HUES48 (cell line): ENCODE measurements around the gene TMEM18.

ENCODE experiments used
- H3K27ac ChIP-seq: one replicate; pipeline ENCODE4 v1.7.0; 2013; ENCODE audit warnings: low read depth, low read length, inconsistent platforms
- H3K27me3 ChIP-seq: 2 replicates; pipeline ENCODE4 v1.6.1; 2013; ENCODE audit warnings: mild to moderate bottlenecking, low read length; ENCODE audit not compliant: control insufficient read depth, insufficient read depth
- H3K36me3 ChIP-seq: 2 replicates; pipeline ENCODE4 v1.6.1; 2013; ENCODE audit warnings: low read length; ENCODE audit not compliant: control insufficient read depth, insufficient read depth
- H3K4me1 ChIP-seq: 2 replicates; pipeline ENCODE4 v1.6.1; 2013; ENCODE audit warnings: mild to moderate bottlenecking, low read length; ENCODE audit not compliant: control insufficient read depth, insufficient read depth
- H3K4me3 ChIP-seq: 2 replicates; pipeline ENCODE4 v1.5.1; 2013; ENCODE audit warnings: mild to moderate bottlenecking, low read depth, low read length
- H3K9ac ChIP-seq: 2 replicates; pipeline ENCODE4 v1.6.1; 2013; ENCODE audit warnings: mild to moderate bottlenecking, low read depth, low read length, moderate library complexity
- H3K9me3 ChIP-seq: 2 replicates; pipeline ENCODE4 v1.6.1; 2013; ENCODE audit warnings: low read length; ENCODE audit not compliant: control insufficient read depth, insufficient read depth

The TMEM18 gene

DNA sequence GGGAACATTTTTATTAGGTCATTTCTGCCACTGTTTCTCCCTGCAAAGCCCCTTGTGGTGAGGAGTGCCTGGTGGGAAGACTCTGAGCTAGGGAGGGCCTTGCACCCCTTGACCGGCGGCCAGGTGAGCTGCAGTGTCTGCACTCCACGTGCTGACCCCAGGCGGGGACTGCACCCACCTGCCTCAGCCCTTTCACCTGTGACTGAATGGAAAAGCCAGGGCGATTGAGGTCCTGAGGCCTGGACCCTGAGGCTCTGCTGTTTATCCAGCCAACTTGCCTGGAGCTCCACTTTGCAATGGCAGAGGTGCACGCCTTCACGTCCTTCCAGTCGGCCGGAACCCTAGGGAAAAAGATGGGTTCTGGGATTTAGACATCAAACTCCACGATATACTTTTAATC lies 53.1 kb downstream of the TMEM18 start:
- H3K27ac ChIP-seq = no peak overlapping the region

DNA sequence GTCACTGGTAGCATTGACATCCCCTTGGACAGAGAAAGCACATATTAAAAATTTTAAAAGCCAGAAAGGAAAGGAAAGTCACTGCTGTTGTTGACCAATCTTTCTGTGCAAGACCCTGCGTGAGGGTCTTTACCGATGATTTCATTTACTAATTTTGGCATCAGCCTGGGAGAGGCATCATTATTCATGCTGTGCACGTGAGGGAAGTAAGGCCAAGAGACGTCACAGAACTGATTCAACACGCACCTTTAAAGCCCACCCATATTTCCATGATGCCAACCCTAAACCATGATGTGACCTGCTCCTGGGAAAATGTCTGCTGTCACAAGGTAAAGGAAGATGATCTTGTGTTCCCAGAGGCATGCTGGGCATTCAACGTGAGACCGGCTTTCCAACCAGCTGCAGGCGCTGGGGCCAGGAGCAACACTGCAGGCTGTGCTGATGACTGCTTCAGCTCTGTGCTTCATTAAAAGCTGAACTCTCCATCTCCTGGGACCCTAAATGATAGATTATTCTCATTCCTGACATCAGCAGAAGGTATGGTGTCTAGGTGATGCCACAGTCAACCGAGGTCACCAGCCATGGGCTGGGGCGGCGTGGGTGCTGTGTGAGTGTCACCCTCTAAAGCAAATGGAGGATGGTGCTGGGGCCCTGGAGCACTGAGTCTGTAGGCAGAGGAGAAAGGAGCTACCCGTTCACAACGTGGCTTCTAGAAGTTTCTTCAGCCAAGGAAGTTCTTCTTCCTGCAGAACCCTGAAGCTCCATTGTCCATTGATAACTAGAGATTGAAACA lies 53.9 kb downstream of the TMEM18 start:
- no peaks in the 10 kb centered on the region for H3K27me3 ChIP-seq
- no peak overlapping the region for H3K4me3 ChIP-seq

More for the DNA sequence above, 53.1 kb downstream of the TMEM18 start:
- Histone ChIP-seq H3K9me3 (no peaks in the 10 kb centered on the region), H3K4me3 (no peak overlapping the region), H3K36me3 (no peaks in the 10 kb centered on the region), H3K9ac (no peak overlapping the region), H3K4me1 (peaks cover 6% of the 10 kb centered on the region; the same call in 1 of the 2 replicates), H3K27me3 (no peaks in the 10 kb centered on the region)

DNA sequence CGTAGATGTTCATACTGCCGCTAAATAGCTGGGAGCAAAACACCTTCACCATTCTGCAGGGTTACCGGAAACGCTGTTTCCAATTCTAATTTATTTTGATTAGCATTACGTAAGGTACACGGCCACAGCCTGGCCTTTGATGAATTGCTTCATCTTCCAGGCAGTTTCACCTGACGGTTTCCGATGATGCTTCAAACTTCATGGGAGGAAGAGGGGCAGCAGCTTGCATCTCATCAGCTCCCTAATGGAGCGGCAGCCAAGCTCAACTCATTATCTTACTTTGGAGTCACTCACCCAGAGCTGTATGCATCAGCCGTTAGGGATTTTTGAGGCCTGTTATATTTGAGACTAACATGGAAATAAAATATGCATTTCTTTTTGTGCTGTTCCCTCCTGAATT lies 54.8 kb downstream of the TMEM18 start:
- no peak overlapping the region for H3K9ac ChIP-seq
- H3K9me3 ChIP-seq = no peaks in the 10 kb centered on the region
- H3K27ac ChIP-seq = no peak overlapping the region
- H3K36me3 ChIP-seq = no peaks in the 10 kb centered on the region
- H3K4me3 ChIP-seq = no peak overlapping the region
- H3K27me3 ChIP-seq = no peaks in the 10 kb centered on the region
- peaks cover 4% of the 10 kb centered on the region; the same call in 1 of the 2 replicates for H3K4me1 ChIP-seq

More for the DNA sequence above, 53.9 kb downstream of the TMEM18 start:
- no peaks in the 10 kb centered on the region for H3K36me3 ChIP-seq
- no peak overlapping the region for H3K9ac ChIP-seq
- no peak overlapping the region for H3K27ac ChIP-seq
- H3K4me1 ChIP-seq = peaks cover 6% of the 10 kb centered on the region; the same call in 1 of the 2 replicates
- no peaks in the 10 kb centered on the region for H3K9me3 ChIP-seq

DNA sequence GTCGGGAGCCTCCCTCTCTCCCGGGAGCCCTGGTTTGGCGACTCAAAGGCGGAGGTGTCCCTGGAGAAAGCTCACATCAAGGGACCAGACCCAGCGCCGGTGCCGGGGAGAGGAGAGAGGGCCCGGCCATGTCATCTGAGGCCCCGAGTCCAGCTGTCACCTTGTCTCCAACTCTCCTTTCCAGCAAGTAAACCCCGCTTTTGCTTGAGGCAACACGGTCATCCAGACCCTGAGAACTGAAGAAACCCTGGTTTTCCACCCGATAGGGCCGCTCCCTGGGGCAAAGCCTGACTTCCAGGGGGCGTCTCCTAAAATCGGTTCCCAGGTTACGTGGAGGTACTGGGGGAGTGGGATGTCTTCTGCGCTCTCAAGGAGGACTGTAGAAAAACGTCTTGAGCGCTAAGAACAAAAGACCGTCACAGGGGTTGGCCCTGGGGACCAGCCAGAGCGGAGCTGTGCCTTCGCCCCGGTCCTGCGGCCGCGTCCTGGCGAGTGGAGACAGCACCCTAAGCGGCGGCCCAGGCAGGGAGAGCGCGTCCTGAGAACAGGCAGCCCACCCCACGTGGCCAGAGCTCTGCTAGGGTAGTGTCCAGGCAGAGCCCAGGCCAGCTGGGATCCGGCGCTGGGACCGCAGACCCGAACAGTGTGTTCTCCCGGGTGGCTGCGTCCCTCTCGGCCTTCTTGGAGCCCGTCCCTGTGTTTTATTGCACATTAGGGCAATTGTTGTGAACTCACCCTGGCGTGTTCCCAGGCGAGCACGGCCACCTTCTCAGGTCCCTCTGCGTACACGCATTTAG lies 55.7 kb downstream of the TMEM18 start:
- Histone ChIP-seq H3K9me3 (no peaks in the 10 kb centered on the region), H3K4me3 (no peak overlapping the region), H3K27ac (no peak overlapping the region), H3K4me1 (no peaks in the 10 kb centered on the region), H3K27me3 (no peaks in the 10 kb centered on the region), H3K9ac (no peak overlapping the region), H3K36me3 (no peaks in the 10 kb centered on the region)

DNA sequence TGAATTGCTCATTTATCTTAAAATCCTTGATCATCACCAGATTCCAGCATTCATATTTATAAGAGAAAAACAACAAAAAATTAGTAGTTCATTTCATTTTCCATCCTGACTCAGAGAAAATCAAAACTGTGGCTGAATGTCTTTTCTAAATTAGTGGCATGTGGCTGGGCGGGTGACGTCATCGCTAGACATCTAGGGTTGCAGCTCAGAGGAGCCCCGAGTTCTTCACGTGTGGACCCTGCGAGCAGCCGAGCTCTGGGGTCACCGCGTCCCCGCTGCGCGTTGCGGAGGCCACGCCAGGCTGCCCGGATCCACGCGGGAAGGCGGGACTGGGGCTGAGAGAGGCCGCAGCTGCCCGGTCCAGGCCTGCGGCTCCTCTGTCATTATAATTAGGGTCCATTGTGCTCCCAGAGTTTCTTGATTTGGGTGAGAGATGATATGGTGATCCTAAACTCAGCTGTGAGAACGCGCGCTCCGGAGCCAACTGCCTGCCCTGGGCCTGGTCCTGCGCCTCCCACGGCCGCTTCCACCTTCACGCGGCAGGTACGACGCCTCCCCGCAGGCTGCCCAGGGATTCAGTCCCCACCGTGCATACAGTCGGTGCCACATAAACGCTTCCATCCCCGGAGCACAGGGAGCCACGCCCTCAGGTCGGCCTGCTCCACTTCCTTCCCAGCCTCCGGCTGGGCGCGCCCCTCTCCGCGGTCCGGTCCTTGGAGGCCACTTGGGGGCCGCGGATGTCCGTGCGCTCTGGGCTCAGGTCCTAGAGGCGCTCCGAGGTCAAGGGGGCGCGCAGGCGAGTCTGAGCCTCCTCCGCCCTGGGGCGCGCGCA lies 56.5 kb downstream of the TMEM18 start:
- no peaks in the 10 kb centered on the region for H3K27me3 ChIP-seq
- no peaks in the 10 kb centered on the region for H3K36me3 ChIP-seq
- H3K27ac ChIP-seq = no peak overlapping the region
- H3K9me3 ChIP-seq = no peaks in the 10 kb centered on the region
- no peak overlapping the region for H3K4me3 ChIP-seq
- no peaks in the 10 kb centered on the region for H3K4me1 ChIP-seq
- H3K9ac ChIP-seq = no peak overlapping the region

DNA sequence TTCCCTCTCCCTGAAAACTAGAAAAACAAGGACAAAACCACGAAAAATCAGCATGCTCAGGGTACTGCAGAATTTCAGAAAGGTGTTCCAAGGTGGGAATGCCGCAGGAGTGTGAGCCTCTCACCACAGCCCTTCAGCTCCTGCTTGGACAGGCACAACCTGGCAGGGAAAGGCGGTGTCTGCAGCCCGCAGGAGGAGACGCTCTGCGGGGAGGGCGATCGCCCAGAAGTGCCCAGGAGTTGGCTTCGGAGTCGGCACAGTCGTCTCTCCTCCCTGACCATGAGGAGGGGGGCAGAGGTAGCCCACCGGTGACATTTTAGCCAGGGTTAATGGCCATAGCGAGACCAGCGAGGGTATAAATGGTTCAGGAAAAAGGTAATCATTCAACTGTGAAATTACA lies 57.2 kb downstream of the TMEM18 start:
- Histone ChIP-seq H3K9me3 (no peaks in the 10 kb centered on the region), H3K36me3 (no peaks in the 10 kb centered on the region), H3K4me1 (no peaks in the 10 kb centered on the region), H3K4me3 (no peak overlapping the region), H3K27ac (no peak overlapping the region), H3K27me3 (no peaks in the 10 kb centered on the region), H3K9ac (no peak overlapping the region)

DNA sequence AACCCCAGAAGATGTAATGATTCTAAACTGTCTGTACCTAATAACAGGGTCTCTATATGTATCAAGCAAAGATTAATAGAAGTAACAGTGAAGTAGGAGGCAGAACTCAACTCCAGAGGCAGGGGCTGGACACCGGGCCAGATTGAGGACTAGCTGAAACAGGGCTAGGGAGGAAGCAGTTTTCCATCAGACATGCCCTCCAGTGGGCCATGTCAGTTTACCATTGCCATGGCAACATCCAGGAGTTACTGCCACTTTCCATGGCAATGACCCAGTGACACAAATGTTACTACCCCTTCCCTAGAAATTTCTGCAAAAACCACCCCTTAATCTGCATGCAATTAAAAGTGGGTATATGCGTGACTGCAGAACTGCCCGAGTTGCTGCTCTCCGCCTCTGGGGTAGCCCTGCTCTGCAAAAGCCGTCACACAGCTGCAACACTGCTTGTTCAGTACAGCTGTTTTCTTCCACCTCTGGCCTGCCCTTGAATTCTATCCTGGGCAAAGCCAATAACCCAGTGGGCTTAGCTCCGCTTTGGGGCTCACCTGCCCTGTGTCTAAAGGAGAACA lies 58.7 kb downstream of the TMEM18 start:
- H3K9me3 ChIP-seq = no peaks in the 10 kb centered on the region
- no peaks in the 10 kb centered on the region for H3K4me1 ChIP-seq
- H3K36me3 ChIP-seq = no peaks in the 10 kb centered on the region
- H3K27ac ChIP-seq = no peak overlapping the region
- no peaks in the 10 kb centered on the region for H3K27me3 ChIP-seq
- no peak overlapping the region for H3K9ac ChIP-seq
- no peak overlapping the region for H3K4me3 ChIP-seq

DNA sequence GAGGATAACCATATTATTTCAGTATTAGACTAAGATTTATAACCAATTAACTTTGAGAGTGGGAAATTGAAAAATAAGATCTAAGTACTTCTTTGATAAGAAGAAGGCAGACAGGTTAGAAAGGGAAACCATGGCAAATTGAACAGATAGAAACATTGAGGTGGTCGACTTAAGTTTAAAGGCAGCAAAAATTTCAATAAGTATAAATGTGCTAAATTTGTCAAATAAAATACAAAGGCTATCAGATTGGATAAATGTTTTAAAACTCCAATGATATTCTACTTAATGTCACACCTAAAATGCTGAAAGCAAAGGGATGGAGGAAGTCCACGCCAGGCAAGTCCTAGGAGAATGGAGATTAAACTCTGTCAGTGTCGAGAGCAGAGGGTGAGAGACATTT lies 59.2 kb downstream of the TMEM18 start:
- Histone ChIP-seq H3K27ac (no peak overlapping the region), H3K9ac (no peak overlapping the region), H3K4me1 (no peaks in the 10 kb centered on the region), H3K36me3 (no peaks in the 10 kb centered on the region), H3K4me3 (no peak overlapping the region), H3K9me3 (no peaks in the 10 kb centered on the region), H3K27me3 (no peaks in the 10 kb centered on the region)
